Measurements from ENCODE around the gene SETD2.

Gene SETD2

GRCh38 chr3:47010910-47011309 lies 153.0 kb downstream of the SETD2 start:
- no peak overlapping the region for H3K4me3 ChIP-seq (ENCODE audit: low read depth, low read length)
- DNase-seq (ENCODE audit: low read depth): no peak
- no peak for TF ChIP-seq CTCF (IDR thresholded peaks at IDR 0.05; ENCODE audit: control insufficient read depth, extremely low read depth, insufficient read depth)

- no peak overlapping the region for H3K4me3 ChIP-seq (ENCODE audit: low read depth, low read length)
- no peak for TF ChIP-seq CTCF (IDR thresholded peaks at IDR 0.05; ENCODE audit: control insufficient read depth, extremely low read depth, insufficient read depth)
- no peak for DNase-seq (ENCODE audit: low read depth)
Observed at GRCh38 chr3:47010111-47010712, 153.7 kb downstream of the SETD2 start.

GRCh38 chr3:47009225-47010110 lies 154.4 kb downstream of the SETD2 start:
- no peak overlapping the region for H3K4me3 ChIP-seq (ENCODE audit: low read depth, low read length)
- no peak for TF ChIP-seq CTCF (IDR thresholded peaks at IDR 0.05; ENCODE audit: control insufficient read depth, extremely low read depth, insufficient read depth)

GRCh38 chr3:47008851-47009224 lies 155.1 kb downstream of the SETD2 start:
- no peak for TF ChIP-seq CTCF (IDR thresholded peaks at IDR 0.05; ENCODE audit: control insufficient read depth, extremely low read depth, insufficient read depth)
- no peak overlapping the region for H3K4me3 ChIP-seq (ENCODE audit: low read depth, low read length)
- DNase-seq (ENCODE audit: low read depth): no peak

More at GRCh38 chr3:47009225-47010110, 154.4 kb downstream of the SETD2 start:
- DNase-seq (ENCODE audit: low read depth): no peak

GRCh38 chr3:47008234-47008796 lies 155.6 kb downstream of the SETD2 start:
- H3K4me3 ChIP-seq (ENCODE audit: low read depth, low read length): no peak overlapping the region
- TF ChIP-seq CTCF (IDR thresholded peaks at IDR 0.05; ENCODE audit: control insufficient read depth, extremely low read depth, insufficient read depth): no peak
- DNase-seq (ENCODE audit: low read depth): no peak

GRCh38 chr3:47007482-47008233 lies 156.3 kb downstream of the SETD2 start:
- no peak overlapping the region for H3K4me3 ChIP-seq (ENCODE audit: low read depth, low read length)
- TF ChIP-seq CTCF (IDR thresholded peaks at IDR 0.05; ENCODE audit: control insufficient read depth, extremely low read depth, insufficient read depth): no peak
- DNase-seq (ENCODE audit: low read depth): no peak
